OCI-LY3 (cell line): ENCODE data around the gene ELFN1.

Experiments
- CTCF ChIP-seq: fragments of 200-600, 300-600 bp; sonication (generic); IDR thresholded peaks from 2 replicates; pipeline ENCODE4 v1.5.1; 2014; ENCODE audit warnings: antibody characterized with exemption, low read length, low read depth
- EZH2phosphoT487 ChIP-seq: fragments of 200-600 bp; shearing (Covaris generic); IDR thresholded peaks from 2 replicates; pipeline ENCODE4 v1.6.1; 2018; ENCODE audit warnings: antibody characterized with exemption, mixed run types, low read depth

- TF ChIP-seq CTCF, result no peak
- TF ChIP-seq EZH2phosphoT487, result no peak
Measured at GRCh38 chr7:1763033-1763432, 93.0 kb downstream of the ELFN1 start.
